Glomerular visceral epithelial cell (primary cell): ENCODE data around the gene FAM177A1.
A peak's percentile ranks its signal among the peaks of the same experiment; 100 is the strongest.

Experiments
- DNase-seq: peaks from one replicate; pipeline ENCODE4 v3.0.0-alpha.2; 2016; ENCODE audit errors: extremely low spot score

The FAM177A1 gene

GRCh38 chr14:35123388-35123703 is 77.3 kb downstream of the FAM177A1 start:
- DNase-seq = no peak

GRCh38 chr14:35124127-35124526 is 78.1 kb downstream of the FAM177A1 start:
- DNase-seq = peak; percentile 30
